T-helper 1 cell treated with Interleukin-12 subunit alpha and Interleukin-12 subunit beta and Interleukin-4 antibody, amounts not matched to agents 30 ng/mL and 1 ng/mL, for 36 hours (primary cell): Measurements from ENCODE around the gene SLC5A1. TPM values are rescaled to one million over a fixed set of nuclear protein-coding genes. Genes with fewer than 3 reads are reported as not detected.

Experiments used
- intact Hi-C: fragments of 100-400 bp; cut with micrococcal nuclease; formaldehyde crosslinking; loops from one replicate; pipeline ENCODE4 v1.15.1; 2024
- total RNA-seq: library from RNA; stranded (reverse); gene quantifications from 2 replicates; pipeline ENCODE4 v1.2.3, GENCODE V29; 2022

SLC5A1 gene
- total RNA-seq, 1 donor from 2014 or later = not detected

DNA sequence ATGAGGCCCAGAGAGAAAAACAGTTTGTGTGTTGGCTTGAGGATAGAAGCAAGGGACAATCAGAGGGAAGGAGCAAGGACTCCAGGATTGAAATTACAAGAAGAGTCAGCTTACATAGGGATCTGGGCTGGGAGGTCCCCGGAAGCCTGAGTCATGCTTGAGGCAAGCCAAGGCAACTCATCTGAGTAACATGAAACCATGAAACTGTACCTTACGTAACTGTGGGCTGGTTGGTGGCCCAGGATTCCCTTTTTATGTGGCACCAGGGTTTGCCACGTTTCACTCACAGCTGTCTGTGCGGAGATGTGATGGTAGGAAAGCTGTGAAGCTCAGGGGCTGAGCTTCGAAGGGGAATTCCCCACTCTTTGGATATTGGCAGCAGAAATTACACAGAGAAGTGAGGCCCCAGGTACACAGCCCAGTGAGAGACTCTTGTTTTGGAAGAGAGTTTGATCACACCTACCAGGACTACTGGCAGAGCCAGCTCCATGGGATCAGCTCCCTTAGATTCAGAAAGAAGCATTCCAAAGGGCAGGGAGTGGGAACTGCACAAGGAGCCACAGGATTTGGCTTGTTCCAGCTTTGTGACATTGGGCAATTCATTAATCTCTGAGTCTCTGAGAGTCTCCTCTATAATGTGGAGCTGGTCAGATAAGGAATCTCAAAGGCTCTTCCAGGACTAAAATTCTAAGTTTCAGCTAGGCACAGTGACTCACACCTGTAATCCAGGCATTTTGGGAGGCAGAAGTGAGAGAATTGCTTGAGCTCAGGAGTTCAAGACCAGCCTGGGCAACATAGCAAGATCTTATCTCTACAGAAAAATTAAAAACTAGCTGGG, 7.8 kb downstream of the SLC5A1 start:
- intact Hi-C loops = loop anchor here (2.0 kb wide), 1 partner anchor 88 kb away; no protein-coding TSS in a partner anchor

DNA sequence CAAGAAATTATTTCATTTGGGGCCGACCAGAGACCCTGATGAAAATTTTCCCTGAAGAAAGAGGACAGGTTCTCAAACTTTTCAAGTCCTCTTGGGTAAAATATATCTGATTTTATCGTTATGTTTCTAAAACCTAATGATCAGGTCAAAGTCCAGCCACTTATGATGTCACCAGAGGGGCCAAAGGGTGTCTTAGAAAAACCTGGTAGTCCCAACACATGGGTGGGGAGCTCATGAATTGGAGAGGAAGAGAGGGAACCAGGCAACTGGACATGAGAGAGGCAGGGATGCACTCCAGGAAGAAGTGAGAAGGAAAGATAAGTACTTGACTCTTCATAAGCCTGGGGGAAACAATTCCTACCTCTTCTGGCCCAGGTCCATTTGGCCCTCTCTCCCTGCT, 9.2 kb downstream of the SLC5A1 start:
- intact Hi-C loops = no loop called here

DNA sequence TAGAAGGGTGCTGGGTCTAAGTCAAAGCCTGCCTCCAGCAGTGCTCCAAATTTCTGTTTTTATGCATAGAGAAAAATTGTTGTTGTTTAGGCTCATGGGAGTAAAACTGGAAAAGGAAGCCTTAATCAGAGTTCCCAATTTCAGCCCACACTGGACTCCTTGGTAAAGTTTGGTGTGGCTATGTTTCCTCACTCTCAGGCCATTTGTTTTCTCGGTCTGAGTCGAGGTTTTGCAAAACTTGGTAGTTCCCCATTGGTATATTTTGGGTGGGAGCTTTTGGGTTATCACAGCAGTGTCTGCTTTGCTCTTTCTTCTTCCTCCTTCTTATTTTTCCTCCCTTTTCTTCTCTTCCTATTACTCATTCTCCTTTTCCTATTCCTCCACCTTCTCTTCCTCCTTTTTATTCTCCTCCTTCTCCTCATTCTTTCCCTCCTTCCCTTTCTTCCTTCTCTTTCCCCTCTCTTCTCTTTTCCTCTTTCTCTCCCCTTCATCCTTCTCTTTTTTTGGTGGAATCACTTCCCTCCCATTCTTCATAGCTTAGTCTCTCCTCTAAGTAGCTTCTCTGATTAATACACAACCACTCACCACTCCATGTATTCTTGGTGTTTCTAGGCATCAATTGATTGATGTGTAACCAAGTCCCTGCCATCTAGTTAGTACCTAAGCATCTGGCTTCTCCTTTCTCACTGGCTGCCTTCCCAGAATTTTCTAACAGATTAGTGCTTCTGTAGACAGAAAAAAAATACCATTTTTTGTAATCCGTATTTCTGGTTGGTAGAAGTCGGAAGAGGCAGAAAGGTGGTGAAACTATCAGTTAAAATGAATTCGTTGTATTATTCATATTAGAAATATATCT, 10.1 kb downstream of the SLC5A1 start:
- intact Hi-C loops = no loop called here

DNA sequence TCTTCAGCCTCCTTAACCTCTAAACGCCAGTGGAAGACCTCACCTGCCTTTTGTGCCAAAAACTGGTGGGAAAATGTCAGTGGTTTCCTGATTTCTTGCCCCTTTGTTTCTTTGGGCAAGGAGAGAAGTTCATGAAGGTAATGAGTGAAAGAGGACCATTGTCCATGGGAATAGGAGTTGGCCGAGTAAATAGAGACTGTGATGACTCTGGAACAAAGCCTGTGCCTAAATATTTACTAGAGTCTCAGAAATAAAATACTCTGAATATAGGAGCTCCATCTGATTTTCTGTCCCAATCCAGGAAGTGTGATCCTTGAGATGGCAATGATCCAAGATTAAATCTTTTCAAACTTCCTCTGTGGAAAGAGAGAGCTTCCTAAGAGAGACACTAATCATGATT, 12.0 kb downstream of the SLC5A1 start:
- intact Hi-C loops = no loop called here

DNA sequence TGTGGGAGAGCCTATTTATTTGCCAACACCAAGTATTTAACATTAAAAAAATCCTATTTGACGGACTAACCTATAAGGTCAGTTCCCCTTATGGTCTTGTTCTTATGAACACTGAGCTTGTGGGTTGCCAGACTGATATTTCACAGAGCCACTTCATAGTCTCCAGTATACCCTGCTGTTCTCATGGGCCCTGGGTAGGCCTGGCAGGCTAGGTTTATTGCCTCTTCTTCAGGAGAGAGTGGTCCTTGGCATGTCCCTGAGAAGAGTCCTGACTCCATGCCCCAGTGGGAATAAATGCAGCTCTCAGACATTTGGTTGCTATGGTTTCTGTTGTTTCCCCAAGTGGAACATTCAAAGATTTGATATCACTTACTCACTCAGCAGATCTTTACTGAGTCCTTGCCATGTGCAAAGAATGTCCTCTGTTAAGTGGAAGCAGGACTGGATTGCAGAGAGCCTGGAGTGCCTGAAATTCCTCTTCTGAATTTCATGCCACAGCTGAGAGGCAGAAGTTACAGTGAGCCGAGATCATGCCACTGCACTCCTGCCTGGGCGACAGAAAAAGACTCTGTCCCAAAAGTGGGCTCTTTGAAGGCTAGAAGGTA, 15.7 kb downstream of the SLC5A1 start:
- intact Hi-C loops = no loop called here

GRCh38 chr22:32059426-32059825, 16.4 kb downstream of the SLC5A1 start:
- intact Hi-C loops = no loop called here

DNA sequence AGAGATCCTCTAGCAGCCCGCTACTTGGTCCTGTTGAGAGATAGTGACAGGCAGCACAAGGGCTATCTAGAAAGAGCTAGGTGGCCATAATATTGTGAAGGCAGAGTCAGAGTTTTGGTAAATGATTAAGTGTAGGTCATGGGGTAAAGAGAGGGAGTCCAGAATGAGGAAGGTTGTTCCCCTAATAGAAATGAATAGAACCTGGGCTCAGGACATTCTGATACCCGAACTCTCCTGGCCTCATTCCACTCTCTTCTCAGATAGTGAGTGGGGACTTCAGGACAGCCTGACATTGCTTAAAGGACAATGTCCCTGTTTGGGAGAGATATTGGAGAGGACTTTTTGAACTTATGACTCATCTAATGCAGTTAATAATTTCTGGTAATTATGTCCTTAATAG, 20.6 kb downstream of the SLC5A1 start:
- intact Hi-C loops = no loop called here

DNA sequence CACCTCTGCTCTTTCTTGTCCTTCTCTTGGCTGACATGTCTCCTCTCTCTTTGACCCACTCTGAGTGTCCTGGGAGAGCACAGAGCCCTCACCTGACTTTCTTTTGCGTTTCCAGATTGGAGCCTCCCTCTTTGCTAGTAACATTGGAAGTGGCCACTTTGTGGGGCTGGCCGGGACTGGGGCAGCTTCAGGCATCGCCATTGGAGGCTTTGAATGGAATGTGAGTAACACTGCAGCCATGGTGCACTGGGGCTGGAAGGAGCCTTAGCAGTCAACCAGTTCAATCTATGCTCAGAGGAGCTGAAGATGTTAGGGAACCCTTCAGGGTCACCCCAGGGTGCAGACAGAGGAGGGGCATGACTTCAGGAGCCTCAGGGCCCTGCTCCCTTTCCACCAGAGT, 23.8 kb downstream of the SLC5A1 start:
- intact Hi-C loops = no loop called here

GRCh38 chr22:32067613-32068012, 24.6 kb downstream of the SLC5A1 start:
- intact Hi-C loops = no loop called here

DNA sequence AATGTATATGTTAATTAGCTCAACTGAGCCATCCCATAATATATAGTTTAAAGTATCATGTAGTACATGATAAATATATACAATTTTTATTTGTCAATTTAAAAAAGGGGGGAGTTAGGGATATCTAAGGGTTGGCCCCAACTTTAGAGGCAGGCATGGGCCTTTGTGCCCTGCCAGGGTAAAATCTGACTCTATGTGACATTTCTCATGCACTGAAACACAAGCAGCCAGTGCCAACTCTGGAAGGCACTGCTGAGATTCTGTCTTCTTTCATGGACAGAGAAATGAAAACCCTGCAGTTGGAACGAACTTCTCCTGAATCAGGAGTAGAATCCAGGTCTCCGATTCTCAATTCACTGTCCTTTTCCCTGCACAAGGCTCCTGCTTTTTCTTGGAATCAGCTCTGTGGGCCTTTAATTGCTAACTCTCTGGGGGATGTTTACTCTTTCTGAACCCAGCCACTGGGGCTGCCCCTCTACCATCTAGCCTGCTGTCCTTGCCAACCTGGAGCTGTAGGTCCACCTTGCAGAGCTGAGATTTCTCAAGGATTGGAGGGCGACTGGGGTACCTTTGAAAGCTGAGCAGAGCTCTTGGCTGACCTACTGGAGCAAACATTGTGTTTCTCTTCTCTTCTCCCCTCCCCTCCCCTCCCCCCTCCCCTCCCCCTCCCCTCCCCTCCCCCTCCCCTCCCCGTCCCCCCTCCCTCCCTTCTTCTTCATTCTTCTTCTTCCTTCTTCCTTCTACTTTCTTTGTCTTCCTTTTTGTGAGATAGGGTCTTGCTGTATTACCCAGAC, 26.7 kb downstream of the SLC5A1 start:
- intact Hi-C loops = no loop called here

DNA sequence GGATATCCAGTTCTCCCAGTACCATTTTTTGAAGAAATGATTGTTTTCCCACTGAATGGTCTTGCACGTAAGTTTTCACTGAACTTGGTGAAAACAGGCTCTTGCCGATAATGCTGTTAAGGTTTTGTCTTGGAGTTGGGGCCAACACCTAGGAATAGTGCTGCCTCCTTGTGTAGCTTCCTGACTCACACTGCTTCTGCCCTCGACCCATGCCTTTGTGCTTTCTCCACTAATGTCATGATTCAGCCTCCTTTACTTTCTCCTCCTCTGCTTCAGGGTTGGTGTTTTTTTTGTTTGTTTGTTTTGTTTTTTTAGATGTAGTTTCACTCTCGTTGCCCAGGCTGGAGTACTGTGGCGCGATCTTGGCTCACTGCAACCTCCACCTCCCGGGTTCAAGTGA, 30.2 kb downstream of the SLC5A1 start:
- intact Hi-C loops = no loop called here

DNA sequence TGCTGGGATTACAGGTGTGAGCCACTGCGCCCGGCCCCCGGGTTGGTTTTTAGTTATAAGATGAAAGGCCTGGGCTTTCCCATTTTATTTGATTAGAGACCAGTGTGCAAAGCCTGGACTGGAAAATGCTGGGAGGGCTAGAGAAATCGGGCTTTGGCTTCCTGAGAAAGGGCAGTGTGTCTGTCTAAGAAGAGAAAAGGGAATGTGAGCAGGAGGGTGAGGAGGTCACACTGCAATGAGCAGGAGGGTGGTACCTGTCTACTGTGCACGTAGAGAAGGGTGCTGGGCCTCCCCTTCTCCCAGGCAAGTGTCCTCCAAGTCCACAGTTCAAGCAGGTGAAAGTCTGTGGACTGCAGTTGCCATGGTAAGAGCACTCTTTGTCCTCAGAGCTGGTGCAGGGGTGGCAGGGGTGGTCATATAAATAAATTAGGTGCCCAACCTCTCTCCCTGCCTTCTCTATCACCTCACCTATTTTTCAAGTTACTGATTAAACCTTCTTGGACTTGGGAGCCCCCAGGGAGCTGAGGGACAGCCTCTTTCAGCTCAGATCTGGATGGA, 30.8 kb downstream of the SLC5A1 start:
- intact Hi-C loops = no loop called here

GRCh38 chr22:32075997-32076760, 33.1 kb downstream of the SLC5A1 start:
- intact Hi-C loops = no loop called here

GRCh38 chr22:32076761-32077084, 33.7 kb downstream of the SLC5A1 start:
- intact Hi-C loops = no loop called here

- intact Hi-C loops = no loop called here
Observed at GRCh38 chr22:32077151-32077550, 34.1 kb downstream of the SLC5A1 start.

DNA sequence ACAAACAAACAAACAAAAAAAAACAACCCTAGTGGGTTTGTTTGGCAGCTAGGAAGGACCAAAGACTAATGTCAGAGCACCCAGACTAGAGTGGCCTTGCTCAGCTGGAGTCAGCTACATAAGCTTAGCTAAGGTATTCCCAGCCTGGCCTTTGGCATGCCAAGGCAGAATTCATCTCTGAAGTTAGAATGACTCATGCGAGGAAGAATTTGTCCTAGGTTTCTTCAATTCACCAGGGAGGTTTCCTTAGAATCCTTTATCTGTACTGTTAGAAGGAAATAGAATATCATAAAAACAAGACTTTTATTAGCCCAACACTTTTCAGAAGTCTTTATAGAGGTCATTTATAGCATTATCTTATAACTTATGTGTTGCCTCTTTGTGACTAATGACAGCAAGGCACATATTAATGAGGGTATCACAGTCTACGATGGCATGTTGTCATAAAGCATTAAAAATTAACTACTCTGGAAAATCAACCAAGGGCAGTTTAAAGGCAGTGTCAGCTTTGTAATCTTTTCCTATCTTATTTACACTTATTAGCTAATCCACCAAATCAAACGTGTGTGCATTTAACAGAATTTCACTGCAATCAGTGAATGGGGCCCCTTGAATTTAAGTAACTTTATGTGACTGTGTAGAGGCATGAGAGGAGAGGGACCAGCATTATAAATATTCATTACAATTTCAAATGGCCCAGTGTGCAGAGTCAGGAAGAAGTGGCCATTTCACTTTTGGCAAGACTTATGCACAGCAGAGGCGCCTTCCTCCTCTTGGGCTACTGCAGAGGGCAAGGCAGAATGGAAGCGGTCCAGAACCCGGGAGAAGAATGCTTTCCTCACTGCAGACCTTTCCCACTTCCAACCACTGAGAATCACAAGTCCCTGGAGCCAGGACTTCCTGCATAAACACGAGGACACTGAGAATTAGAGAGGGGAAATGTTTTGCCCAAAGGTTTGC, 36.3 kb downstream of the SLC5A1 start:
- intact Hi-C loops = no loop called here

- intact Hi-C loops = loop anchor here (1.0 kb wide), 2 partner anchors 104 to 416 kb away; no protein-coding TSS in a partner anchor
Observed at GRCh38 chr22:32080904-32081303, 37.8 kb downstream of the SLC5A1 start.

GRCh38 chr22:32082331-32082730, 39.3 kb downstream of the SLC5A1 start:
- intact Hi-C loops = no loop called here

DNA sequence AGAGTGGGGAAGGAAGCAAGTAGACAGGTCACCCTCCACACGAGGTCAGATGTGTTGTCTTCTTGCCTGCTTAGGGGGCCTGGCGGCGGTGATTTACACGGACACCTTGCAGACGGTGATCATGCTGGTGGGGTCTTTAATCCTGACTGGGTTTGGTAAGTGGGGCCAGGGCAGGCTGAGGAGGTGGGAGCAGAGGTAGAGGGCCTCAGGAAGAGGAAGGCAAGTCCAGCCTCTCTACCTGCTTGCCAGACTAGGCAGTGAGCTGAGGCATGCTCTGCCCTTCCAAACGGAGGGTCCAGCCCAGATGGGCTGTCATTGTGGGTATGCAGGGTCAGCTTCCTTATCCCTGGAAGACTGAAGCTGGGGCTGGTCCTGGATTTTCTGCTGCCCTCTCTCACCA, 39.9 kb downstream of the SLC5A1 start:
- intact Hi-C loops = no loop called here
